Breast epithelium (tissue), 4 donors: Measurements from ENCODE around the gene PAPOLB. TPM values are rescaled to one million over a fixed set of nuclear protein-coding genes. Genes with fewer than 3 reads are reported as not detected.

Experiments
- DNase-seq, 2 donors: peaks; one replicate each; pipeline ENCODE4 v3.0.0-alpha.2; 2019; ENCODE audit warnings: low spot score in 2 of 2
- H3K27ac ChIP-seq, 2 donors: fragments of 200-600 bp; sonication (generic) in 1 of 2; one replicate each; pipeline ENCODE4 v1.5.1; 2016 to 2019; ENCODE audit warnings: mild to moderate bottlenecking in 1 of 2
- H3K27me3 ChIP-seq, 2 donors: fragments of 200-600 bp; sonication (generic) in 1 of 2; one replicate each; pipeline versions ENCODE4 v1.5.1 to v1.6.0; 2017 to 2019; ENCODE audit warnings: control low read depth in 1 of 2, mild to moderate bottlenecking in 1 of 2
- H3K36me3 ChIP-seq: fragments of 200-600 bp; one replicate; pipeline ENCODE4 v1.5.1; 2019
- H3K4me1 ChIP-seq, 2 donors: fragments of 200-600 bp; sonication (generic); one replicate each; pipeline ENCODE4 v1.5.1; 2016 to 2019; ENCODE audit warnings: control low read depth in 1 of 2
- H3K4me3 ChIP-seq, 3 donors: fragments of 200-600 bp; sonication (generic); 1 replicate in 2 of 3; 2 replicates in 1 of 3; pipeline ENCODE4 v1.5.1; 2016 to 2019; ENCODE audit warnings: mild to moderate bottlenecking in 3 of 3, moderate library complexity in 2 of 3
- H3K9me3 ChIP-seq, 2 donors: fragments of 200-600 bp; sonication (generic) in 1 of 2; one replicate each; pipeline ENCODE4 v1.5.1; 2016 to 2019; ENCODE audit warnings: control low read depth in 1 of 2
- CTCF ChIP-seq, 3 donors: fragments of 450-650 bp; IDR thresholded peaks; one replicate each; pipeline ENCODE4 v1.5.1; 2016 to 2017; ENCODE audit warnings: antibody characterized with exemption in 3 of 3, mild to moderate bottlenecking in 3 of 3, moderate library complexity in 3 of 3
- POLR2A ChIP-seq: fragments of 450-650 bp; IDR thresholded peaks from one replicate; pipeline ENCODE4 v1.6.1; 2016; ENCODE audit warnings: antibody characterized with exemption, mild to moderate bottlenecking, moderate library complexity
- POLR2AphosphoS5 ChIP-seq, 3 donors: sonication (generic); formaldehyde crosslinking; IDR thresholded peaks; one replicate each; pipeline ENCODE4 v1.6.1; 2017; ENCODE audit warnings: antibody characterized with exemption in 3 of 3
- intact Hi-C: fragments of 100-400 bp; cut with DNase I; formaldehyde crosslinking; loops from one replicate; pipeline ENCODE4 v1.15.1; 2023; ENCODE audit warnings: low total_unique reads
- total RNA-seq, 3 donors: library from RNA; depleted of rRNA; stranded (reverse); fragments of >200 nt; gene quantifications; one replicate each; pipeline ENCODE4 v1.1.0, GENCODE V29; 2016

The PAPOLB gene
- total RNA-seq, 3 donors from 2014 or later: 0.15 to 0.48 (median 0.33) TPM

GRCh38 chr7:4831723-4832495 lies 29.9 kb downstream of the PAPOLB start:
- DNase-seq: peak; percentile 49 to 89
- Histone ChIP-seq H3K4me1 (no peaks in the 10 kb centered on the region), H3K27me3 (no peaks in the 10 kb centered on the region), H3K27ac (peak overlapping the region; percentile 72 to 85), H3K9me3 (no peaks in the 10 kb centered on the region), H3K4me3 (no peak overlapping the region), H3K36me3 (no peaks in the 10 kb centered on the region)
- TF ChIP-seq POLR2A: no peak
- TF ChIP-seq POLR2AphosphoS5 (IDR thresholded peaks at IDR 0.05): peak in 2 of 3 donors; percentile 16 to 66
- intact Hi-C loops: no loop called here

- H3K4me3 ChIP-seq: no peak overlapping the region
- peak in 1 of 2 donors; percentile 64 for DNase-seq
These were observed 31.7 kb downstream of the PAPOLB start for GRCh38 chr7:4830176-4830575.

GRCh38 chr7:4828720-4829383 lies 33.0 kb downstream of the PAPOLB start:
- no peak for DNase-seq
- H3K36me3 ChIP-seq: no peaks in the 10 kb centered on the region
- no peaks in the 10 kb centered on the region for H3K27me3 ChIP-seq
- TF ChIP-seq CTCF (IDR thresholded peaks at IDR 0.05): no peak
- TF ChIP-seq POLR2A: no peak
- TF ChIP-seq POLR2AphosphoS5 (IDR thresholded peaks at IDR 0.05): no peak
- no peak overlapping the region for H3K27ac ChIP-seq
- H3K9me3 ChIP-seq: no peaks in the 10 kb centered on the region
- H3K4me3 ChIP-seq: no peak overlapping the region
- intact Hi-C loops: no loop called here
- H3K4me1 ChIP-seq: no peaks in the 10 kb centered on the region

More at GRCh38 chr7:4830176-4830575, 31.7 kb downstream of the PAPOLB start:
- H3K4me1 ChIP-seq: no peaks in the 10 kb centered on the region
- H3K36me3 ChIP-seq: no peaks in the 10 kb centered on the region
- intact Hi-C loops: no loop called here
- H3K27ac ChIP-seq: no peak overlapping the region
- H3K27me3 ChIP-seq: no peaks in the 10 kb centered on the region
- no peaks in the 10 kb centered on the region for H3K9me3 ChIP-seq
- TF ChIP-seq POLR2A (no peak), CTCF (IDR thresholded peaks at IDR 0.05) (peak in 2 of 3 donors; percentile 22 to 73)

- H3K4me3 ChIP-seq: no peak overlapping the region
- no peak for DNase-seq
- H3K36me3 ChIP-seq: no peaks in the 10 kb centered on the region
- no peaks in the 10 kb centered on the region for H3K27me3 ChIP-seq
- intact Hi-C loops: loop anchor here (1.0 kb wide), 1 partner anchor 17 kb away; no protein-coding TSS in a partner anchor
- no peak for TF ChIP-seq POLR2AphosphoS5 (IDR thresholded peaks at IDR 0.05)
- no peak for TF ChIP-seq CTCF (IDR thresholded peaks at IDR 0.05)
- TF ChIP-seq POLR2A: no peak
- no peaks in the 10 kb centered on the region for H3K9me3 ChIP-seq
- H3K4me1 ChIP-seq: no peaks in the 10 kb centered on the region
- H3K27ac ChIP-seq: no peak overlapping the region
These were observed 36.7 kb downstream of the PAPOLB start for GRCh38 chr7:4825081-4825480.

- Histone ChIP-seq H3K36me3 (no peaks in the 10 kb centered on the region), H3K9me3 (no peaks in the 10 kb centered on the region), H3K27ac (no peak overlapping the region), H3K4me3 (no peak overlapping the region), H3K27me3 (no peaks in the 10 kb centered on the region), H3K4me1 (no peaks in the 10 kb centered on the region)
- intact Hi-C loops: no loop called here
- TF ChIP-seq POLR2A (no peak), CTCF (IDR thresholded peaks at IDR 0.05) (no peak)
- no peak for DNase-seq
These were observed 37.6 kb downstream of the PAPOLB start for GRCh38 chr7:4824120-4824775.
